T-helper 17 cell (primary cell): ENCODE results near the gene CNTNAP5. TPM values are rescaled to one million over a fixed set of nuclear protein-coding genes. Genes with fewer than 3 reads are reported as not detected.

Experiments
- ATAC-seq: fragments of 150-1000 bp; cut with Tn5 transposase; 2 replicates; pipeline ENCODE4 v1.10.0; 2021; ENCODE audit warnings: mild to moderate bottlenecking, moderate library complexity
- DNase-seq, 3 donors: peaks; one replicate each; pipeline versions ENCODE4 v3.0.0 to v3.0.0-alpha.2; 2020 to 2021
- H3K9me3 ChIP-seq: one replicate; pipeline ENCODE4 v1.7.0; 2013; ENCODE audit warnings: low read length, mild to moderate bottlenecking; ENCODE audit not compliant: control insufficient read depth, poor library complexity, severe bottlenecking
- H3K27ac Mint-ChIP-seq: one replicate; pipeline ENCODE4 v1.8.0; 2022; ENCODE audit warnings: mild to moderate bottlenecking, moderate library complexity, mixed read lengths
- H3K27me3 Mint-ChIP-seq: one replicate; pipeline ENCODE4 v1.8.0; 2022; ENCODE audit warnings: mixed read lengths
- H3K36me3 Mint-ChIP-seq: one replicate; pipeline ENCODE4 v1.8.0; 2022; ENCODE audit warnings: low read depth, mixed read lengths
- H3K4me1 Mint-ChIP-seq: one replicate; pipeline ENCODE4 v1.8.0; 2022; ENCODE audit warnings: mild to moderate bottlenecking, mixed read lengths
- H3K4me3 Mint-ChIP-seq: one replicate; pipeline ENCODE4 v1.8.0; 2022; ENCODE audit warnings: mild to moderate bottlenecking, moderate library complexity, mixed read lengths
- total RNA-seq, 4 donors: library from RNA in 2 of 4; stranded (reverse) in 2 of 4; gene quantifications; one replicate each; pipeline ENCODE4 v1.2.3 and lab custom pipeline; 2022 to 2026

The CNTNAP5 gene
- total RNA-seq, 2 donors from 2014 or later = not detected

GRCh38 chr2:124678043-124678442 lies 653.0 kb downstream of the CNTNAP5 start:
- Mint-ChIP-seq H3K27me3 (no peaks in the 10 kb centered on the region), H3K27ac (no peak overlapping the region), H3K36me3 (no peaks in the 10 kb centered on the region), H3K4me1 (no peaks in the 10 kb centered on the region), H3K4me3 (no peak overlapping the region)
- no peak for DNase-seq
- H3K9me3 ChIP-seq = peaks cover 2% of the 10 kb centered on the region
- no peak for ATAC-seq

- Mint-ChIP-seq H3K4me3 (no peak overlapping the region), H3K27ac (no peak overlapping the region), H3K27me3 (no peaks in the 10 kb centered on the region), H3K36me3 (no peaks in the 10 kb centered on the region), H3K4me1 (no peaks in the 10 kb centered on the region)
- H3K9me3 ChIP-seq = peaks cover under 1% of the 10 kb centered on the region
- ATAC-seq (no peak), DNase-seq (no peak)
Observed at GRCh38 chr2:124683536-124684428, 658.7 kb downstream of the CNTNAP5 start.

- no peaks in the 10 kb centered on the region for H3K4me1 Mint-ChIP-seq
- no peak overlapping the region for H3K4me3 Mint-ChIP-seq
- no peak for ATAC-seq
- H3K9me3 ChIP-seq = peaks cover 4% of the 10 kb centered on the region
- no peaks in the 10 kb centered on the region for H3K36me3 Mint-ChIP-seq
- no peaks in the 10 kb centered on the region for H3K27me3 Mint-ChIP-seq
- DNase-seq = no peak
- H3K27ac Mint-ChIP-seq = no peak overlapping the region
Observed at GRCh38 chr2:124689348-124689747, 664.3 kb downstream of the CNTNAP5 start.

- H3K27ac Mint-ChIP-seq = no peak overlapping the region
- peaks cover 4% of the 10 kb centered on the region for H3K9me3 ChIP-seq
- H3K4me1 Mint-ChIP-seq = no peaks in the 10 kb centered on the region
- ATAC-seq (no peak), DNase-seq (no peak)
- H3K36me3 Mint-ChIP-seq = no peaks in the 10 kb centered on the region
- H3K27me3 Mint-ChIP-seq = no peaks in the 10 kb centered on the region
- no peak overlapping the region for H3K4me3 Mint-ChIP-seq
Observed at GRCh38 chr2:124692216-124692615, 667.1 kb downstream of the CNTNAP5 start.

- ATAC-seq (no peak), DNase-seq (no peak)
- H3K4me1 Mint-ChIP-seq = no peaks in the 10 kb centered on the region
- no peaks in the 10 kb centered on the region for H3K27me3 Mint-ChIP-seq
- peaks cover 4% of the 10 kb centered on the region for H3K9me3 ChIP-seq
- no peaks in the 10 kb centered on the region for H3K36me3 Mint-ChIP-seq
- no peak overlapping the region for H3K27ac Mint-ChIP-seq
- no peak overlapping the region for H3K4me3 Mint-ChIP-seq
Observed at GRCh38 chr2:124692707-124693106, 667.6 kb downstream of the CNTNAP5 start.

GRCh38 chr2:124693156-124693555 lies 668.1 kb downstream of the CNTNAP5 start:
- Mint-ChIP-seq H3K4me1 (no peaks in the 10 kb centered on the region), H3K4me3 (no peak overlapping the region), H3K27ac (no peak overlapping the region), H3K27me3 (no peaks in the 10 kb centered on the region), H3K36me3 (no peaks in the 10 kb centered on the region)
- DNase-seq (no peak), ATAC-seq (no peak)
- H3K9me3 ChIP-seq = peaks cover 4% of the 10 kb centered on the region

- DNase-seq (no peak), ATAC-seq (no peak)
- no peaks in the 10 kb centered on the region for H3K27me3 Mint-ChIP-seq
- H3K27ac Mint-ChIP-seq = no peak overlapping the region
- no peak overlapping the region for H3K4me3 Mint-ChIP-seq
- H3K9me3 ChIP-seq = no peaks in the 10 kb centered on the region
- no peaks in the 10 kb centered on the region for H3K36me3 Mint-ChIP-seq
- no peaks in the 10 kb centered on the region for H3K4me1 Mint-ChIP-seq
Observed at GRCh38 chr2:124698979-124699565, 674.0 kb downstream of the CNTNAP5 start.

GRCh38 chr2:124702777-124703176 lies 677.7 kb downstream of the CNTNAP5 start:
- H3K36me3 Mint-ChIP-seq = no peaks in the 10 kb centered on the region
- H3K27me3 Mint-ChIP-seq = no peaks in the 10 kb centered on the region
- H3K4me3 Mint-ChIP-seq = no peak overlapping the region

GRCh38 chr2:124704071-124704925 lies 679.2 kb downstream of the CNTNAP5 start:
- no peaks in the 10 kb centered on the region for H3K9me3 ChIP-seq
- DNase-seq (no peak), ATAC-seq (no peak)
- no peak overlapping the region for H3K27ac Mint-ChIP-seq
- no peaks in the 10 kb centered on the region for H3K4me1 Mint-ChIP-seq
- H3K27me3 Mint-ChIP-seq = no peaks in the 10 kb centered on the region
- no peak overlapping the region for H3K4me3 Mint-ChIP-seq
- no peaks in the 10 kb centered on the region for H3K36me3 Mint-ChIP-seq

More at GRCh38 chr2:124702777-124703176, 677.7 kb downstream of the CNTNAP5 start:
- no peaks in the 10 kb centered on the region for H3K9me3 ChIP-seq
- ATAC-seq = no peak
- DNase-seq = no peak
- Mint-ChIP-seq H3K27ac (no peak overlapping the region), H3K4me1 (no peaks in the 10 kb centered on the region)

GRCh38 chr2:124708661-124709060 lies 683.6 kb downstream of the CNTNAP5 start:
- no peaks in the 10 kb centered on the region for H3K27me3 Mint-ChIP-seq
- H3K27ac Mint-ChIP-seq = no peak overlapping the region
- no peak for ATAC-seq
- no peaks in the 10 kb centered on the region for H3K4me1 Mint-ChIP-seq
- DNase-seq = no peak
- H3K4me3 Mint-ChIP-seq = no peak overlapping the region
- H3K36me3 Mint-ChIP-seq = no peaks in the 10 kb centered on the region
- no peaks in the 10 kb centered on the region for H3K9me3 ChIP-seq

- no peak overlapping the region for H3K4me3 Mint-ChIP-seq
- H3K27me3 Mint-ChIP-seq = no peaks in the 10 kb centered on the region
- no peak overlapping the region for H3K27ac Mint-ChIP-seq
- H3K36me3 Mint-ChIP-seq = no peaks in the 10 kb centered on the region
- no peaks in the 10 kb centered on the region for H3K9me3 ChIP-seq
- ATAC-seq (no peak), DNase-seq (no peak)
- H3K4me1 Mint-ChIP-seq = no peaks in the 10 kb centered on the region
Observed at GRCh38 chr2:124713969-124714368, 688.9 kb downstream of the CNTNAP5 start.

GRCh38 chr2:124725187-124725586 lies 700.1 kb downstream of the CNTNAP5 start:
- Mint-ChIP-seq H3K27me3 (no peaks in the 10 kb centered on the region), H3K27ac (no peak overlapping the region), H3K4me1 (no peaks in the 10 kb centered on the region), H3K36me3 (no peaks in the 10 kb centered on the region), H3K4me3 (no peak overlapping the region)
- H3K9me3 ChIP-seq = no peaks in the 10 kb centered on the region
- ATAC-seq = no peak
- no peak for DNase-seq

GRCh38 chr2:124740636-124741035 lies 715.5 kb downstream of the CNTNAP5 start:
- ATAC-seq (no peak), DNase-seq (no peak)
- H3K36me3 Mint-ChIP-seq = no peaks in the 10 kb centered on the region
- no peak overlapping the region for H3K4me3 Mint-ChIP-seq
- H3K9me3 ChIP-seq = no peaks in the 10 kb centered on the region
- H3K4me1 Mint-ChIP-seq = no peaks in the 10 kb centered on the region
- H3K27ac Mint-ChIP-seq = no peak overlapping the region
- H3K27me3 Mint-ChIP-seq = no peaks in the 10 kb centered on the region
